GM18499 (cell line): ENCODE results near the gene SOCS7.
A peak's percentile ranks its signal among the peaks of the same experiment; 100 is the strongest.

Source experiments
- ATAC-seq: cut with Tn5 transposase; IDR thresholded peaks from one replicate; pipeline ENCODE4 v1.9.1; 2021; ENCODE audit warnings: moderate number of reproducible peaks; ENCODE audit not compliant: insufficient read depth, unreplicated experiment

Gene SOCS7

DNA sequence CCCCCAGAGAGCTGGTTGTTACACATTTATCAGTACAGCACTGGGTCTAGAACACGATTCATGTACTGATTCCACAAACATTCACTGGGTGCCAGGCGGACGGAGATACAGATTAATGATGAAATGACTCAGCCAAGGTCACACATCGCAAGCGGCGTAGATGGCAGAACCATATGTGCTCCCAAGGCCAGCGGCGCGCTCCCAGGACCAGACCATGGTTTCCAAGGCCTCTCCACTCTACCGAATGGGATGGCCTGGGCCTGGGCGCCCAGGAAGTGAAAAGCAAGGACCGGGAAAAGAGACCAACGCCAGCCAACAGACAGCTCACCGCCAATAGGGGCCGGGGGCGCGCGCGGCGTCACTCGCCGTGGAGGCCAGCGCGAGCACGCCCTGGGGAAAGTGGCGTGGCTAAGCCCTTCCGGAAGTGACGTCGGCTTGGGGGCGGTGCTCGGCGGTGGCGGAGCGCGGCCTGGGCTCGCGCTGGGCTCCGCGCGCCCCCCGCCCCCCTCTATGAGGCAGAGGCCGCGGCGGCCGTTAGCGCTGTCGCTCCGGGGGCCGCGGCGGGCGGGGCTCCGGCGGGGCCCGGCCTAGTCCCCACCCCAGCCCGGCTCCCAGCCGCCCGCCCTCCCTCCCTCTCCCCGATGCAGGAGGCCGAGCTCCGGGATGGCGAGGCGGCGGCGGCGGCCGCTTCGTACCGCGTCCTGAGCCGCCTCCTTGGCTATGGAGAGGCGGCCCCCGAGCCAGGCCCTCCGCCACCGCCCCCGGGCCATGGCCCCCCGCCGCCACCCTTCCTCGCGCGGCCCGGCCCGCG is at the start of gene SOCS7:
TSS of gene SOCS7 (plus strand) at position 433 of the 811 bp plus-strand sequence. CDS start at position 642, 209 bp downstream.
- ATAC-seq = peak; percentile 42

DNA sequence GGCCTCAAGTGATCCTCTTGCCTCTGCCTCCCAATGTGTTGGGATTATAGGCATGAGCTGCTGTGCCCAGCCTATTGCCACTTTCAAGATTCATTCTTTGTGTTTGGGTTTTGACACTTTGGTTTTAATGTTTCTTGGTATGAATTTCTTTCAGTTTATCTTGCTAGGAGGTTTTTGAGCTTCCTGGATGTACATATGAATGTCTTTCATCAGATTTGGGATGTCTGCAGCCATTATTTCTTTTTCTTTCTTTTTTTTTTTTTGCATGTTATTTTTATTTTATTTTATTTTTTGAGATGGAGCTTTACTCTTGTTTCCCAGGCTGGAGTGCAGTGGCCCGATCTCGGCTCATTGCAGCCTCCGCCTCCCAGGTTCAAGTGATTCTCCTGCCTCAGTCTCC is 36.1 kb upstream of the SOCS7 start:
- ATAC-seq = no peak

DNA sequence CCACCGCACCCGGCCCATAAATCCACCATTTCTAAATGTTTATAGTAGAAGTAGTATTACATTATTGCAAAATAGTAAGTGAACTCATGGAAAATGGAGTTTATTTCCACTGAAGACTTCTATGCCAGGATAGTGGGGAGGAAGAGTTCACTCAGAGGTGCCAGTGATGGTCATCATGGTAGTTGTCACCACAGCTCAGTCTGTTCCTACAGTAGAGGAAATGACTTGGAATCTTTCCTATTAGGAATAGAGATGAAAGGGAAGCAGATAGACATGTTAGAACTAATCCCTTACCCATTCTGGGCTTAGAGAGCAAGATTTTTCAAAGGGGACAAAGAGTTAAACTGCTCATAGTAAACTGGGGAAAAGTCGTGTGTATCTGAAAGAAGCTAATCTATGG is 34.6 kb upstream of the SOCS7 start:
- ATAC-seq = no peak

- no peak for ATAC-seq
Measured at GRCh38 chr17:38320482-38320881, 31.2 kb upstream of the SOCS7 start.

- ATAC-seq = no peak
Measured at GRCh38 chr17:38322156-38322779, 29.4 kb upstream of the SOCS7 start.

GRCh38 chr17:38322897-38323296 is 28.7 kb upstream of the SOCS7 start:
- no peak for ATAC-seq

GRCh38 chr17:38324141-38324697 is 27.4 kb upstream of the SOCS7 start:
- no peak for ATAC-seq

DNA sequence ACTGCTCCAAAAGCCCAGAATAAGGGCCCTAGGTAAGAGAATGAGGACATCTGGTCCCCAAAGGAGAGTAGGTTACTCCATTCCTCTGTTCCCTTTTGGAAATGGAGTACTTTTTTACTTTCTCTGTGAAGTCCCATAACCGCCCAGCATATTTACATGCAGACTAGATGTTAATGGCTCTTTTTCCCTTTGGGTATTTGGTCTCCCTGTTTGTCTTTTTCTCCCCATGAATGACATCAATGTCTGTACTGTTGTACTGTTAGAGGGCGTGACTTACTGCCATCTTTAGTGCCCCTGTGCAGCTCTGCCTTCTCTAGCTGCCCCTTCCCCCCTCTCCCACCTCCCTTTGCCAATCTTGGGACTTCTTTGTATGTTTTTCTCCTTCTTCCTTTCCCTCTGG is 26.9 kb upstream of the SOCS7 start:
- no peak for ATAC-seq

GRCh38 chr17:38325221-38325851 is 26.3 kb upstream of the SOCS7 start:
- no peak for ATAC-seq

DNA sequence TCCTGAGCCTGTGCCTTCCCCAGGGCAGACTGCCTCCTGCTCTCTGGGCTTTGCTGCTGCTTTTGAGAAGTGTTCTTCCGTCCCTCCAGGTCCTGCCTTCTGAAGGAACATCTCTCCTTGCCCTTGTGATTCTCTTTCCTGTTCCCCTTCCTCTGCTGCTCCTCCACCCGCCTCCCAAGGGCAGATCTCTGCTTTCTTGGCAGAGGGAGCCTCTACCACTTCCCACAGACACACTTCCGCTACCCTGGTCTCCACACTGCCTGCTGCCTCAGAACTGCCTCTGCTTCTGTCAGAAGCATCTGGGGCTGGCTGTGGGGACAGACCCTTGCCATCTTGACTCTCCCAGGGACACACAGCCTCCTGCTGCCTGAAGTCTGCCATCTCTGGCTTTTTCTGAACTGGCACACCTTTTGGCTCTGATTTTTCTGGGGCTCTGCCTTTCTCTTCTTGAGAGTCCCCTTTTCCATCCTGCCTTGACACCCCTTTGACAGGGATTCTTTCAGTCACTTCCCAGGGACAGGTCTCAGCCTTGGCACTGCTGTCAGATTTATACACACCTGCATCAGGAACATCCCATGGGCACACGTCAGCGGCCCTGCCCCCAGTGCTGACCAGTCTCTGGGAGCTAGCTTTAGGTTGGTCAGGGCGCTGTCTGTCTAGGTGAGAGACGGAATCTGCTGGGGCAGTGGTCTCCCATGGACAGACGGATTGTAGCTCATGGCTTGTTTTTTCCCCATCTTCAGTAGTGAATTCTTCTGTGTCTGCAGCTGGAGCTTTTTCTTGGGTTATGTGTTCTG is 24.4 kb upstream of the SOCS7 start:
- no peak for ATAC-seq

- ATAC-seq = no peak
Measured at GRCh38 chr17:38327936-38328335, 23.7 kb upstream of the SOCS7 start.

DNA sequence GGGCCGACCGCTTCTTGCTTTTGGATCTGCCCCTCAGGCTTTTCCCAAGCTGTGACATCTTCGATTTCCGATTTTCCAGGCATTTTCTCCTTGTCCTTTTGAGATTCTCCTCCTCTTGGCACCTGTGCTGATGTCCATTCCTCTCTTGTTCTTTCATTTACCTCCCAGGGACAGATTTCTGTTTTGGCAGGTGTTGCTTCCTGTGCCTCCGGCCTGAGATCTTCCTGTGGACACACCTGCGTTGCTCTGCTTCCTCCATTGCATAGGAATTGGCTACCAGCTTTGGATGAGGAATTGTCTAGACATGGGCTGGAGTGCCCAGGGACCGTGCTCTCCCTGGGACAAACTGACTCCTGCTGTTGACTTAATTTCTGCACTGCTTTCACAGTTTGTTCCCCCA is 23.0 kb upstream of the SOCS7 start:
- ATAC-seq = no peak

- ATAC-seq = no peak
Measured at GRCh38 chr17:38329284-38329683, 22.4 kb upstream of the SOCS7 start.

DNA sequence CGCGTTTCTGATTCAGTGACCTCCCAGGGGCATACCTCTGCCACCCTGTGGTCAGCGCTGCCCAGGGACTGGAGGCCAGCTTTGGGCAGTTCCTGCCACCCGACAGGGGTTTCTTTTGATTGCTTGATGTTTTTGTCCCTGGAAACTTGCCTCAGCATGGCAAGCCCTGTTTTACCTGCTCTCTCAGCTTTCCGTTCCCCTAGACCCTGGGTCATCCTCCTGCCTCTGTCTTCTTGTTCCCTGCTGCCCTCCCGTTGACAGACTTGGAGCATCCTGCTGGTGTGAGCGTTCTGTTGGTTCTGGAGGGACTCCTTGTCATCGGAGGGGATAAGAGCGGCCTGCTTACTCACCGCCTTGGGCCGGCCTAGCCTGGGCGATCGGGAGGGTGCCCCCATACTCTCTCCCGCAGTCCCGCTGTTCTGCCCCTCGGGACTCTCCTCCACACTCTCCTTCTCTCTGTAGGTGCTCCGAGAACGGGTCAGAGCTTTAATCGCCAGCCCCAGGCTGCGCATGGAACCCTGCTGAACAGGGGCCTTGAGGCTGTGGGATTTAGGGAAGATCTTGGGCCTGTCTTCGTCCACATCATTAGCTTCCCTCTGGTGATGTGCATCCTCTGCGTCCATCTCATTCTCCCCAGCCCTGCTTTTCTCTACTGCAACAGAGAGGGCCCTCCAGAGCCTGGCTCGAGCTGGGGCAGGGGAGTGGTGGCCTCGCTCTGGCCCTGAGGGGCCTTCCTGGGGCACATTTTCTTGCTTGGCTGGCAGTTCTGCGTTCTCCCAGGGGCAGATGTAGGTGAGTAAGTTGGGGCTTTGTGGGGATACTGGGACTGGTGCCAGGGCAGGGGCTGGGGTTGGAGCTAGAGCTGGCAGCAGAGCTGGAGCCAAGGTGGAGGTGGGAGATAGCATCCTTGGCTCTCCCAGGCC is 21.6 kb upstream of the SOCS7 start:
- no peak for ATAC-seq

GRCh38 chr17:38330941-38331411 is 20.7 kb upstream of the SOCS7 start:
- ATAC-seq = no peak

DNA sequence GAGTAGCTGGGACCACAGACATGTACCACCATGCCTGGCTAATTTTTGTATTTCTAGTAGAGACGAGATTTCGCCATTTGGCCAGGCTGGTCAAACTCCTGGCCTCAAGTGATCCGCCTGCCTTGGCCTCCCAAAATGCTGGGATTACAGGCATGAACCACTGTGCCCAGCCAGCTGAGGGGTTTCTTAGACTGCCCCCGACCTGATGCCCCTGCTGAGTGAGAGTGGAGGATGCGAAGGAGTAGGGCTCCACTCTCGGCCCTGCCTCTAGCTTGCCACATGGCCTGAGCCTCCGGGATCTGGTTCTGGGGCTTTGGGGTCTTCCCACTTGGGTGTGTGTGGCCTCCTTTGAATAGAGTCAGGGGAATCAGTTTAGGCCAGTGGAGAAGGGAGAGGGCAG is 18.9 kb upstream of the SOCS7 start:
- ATAC-seq = no peak

DNA sequence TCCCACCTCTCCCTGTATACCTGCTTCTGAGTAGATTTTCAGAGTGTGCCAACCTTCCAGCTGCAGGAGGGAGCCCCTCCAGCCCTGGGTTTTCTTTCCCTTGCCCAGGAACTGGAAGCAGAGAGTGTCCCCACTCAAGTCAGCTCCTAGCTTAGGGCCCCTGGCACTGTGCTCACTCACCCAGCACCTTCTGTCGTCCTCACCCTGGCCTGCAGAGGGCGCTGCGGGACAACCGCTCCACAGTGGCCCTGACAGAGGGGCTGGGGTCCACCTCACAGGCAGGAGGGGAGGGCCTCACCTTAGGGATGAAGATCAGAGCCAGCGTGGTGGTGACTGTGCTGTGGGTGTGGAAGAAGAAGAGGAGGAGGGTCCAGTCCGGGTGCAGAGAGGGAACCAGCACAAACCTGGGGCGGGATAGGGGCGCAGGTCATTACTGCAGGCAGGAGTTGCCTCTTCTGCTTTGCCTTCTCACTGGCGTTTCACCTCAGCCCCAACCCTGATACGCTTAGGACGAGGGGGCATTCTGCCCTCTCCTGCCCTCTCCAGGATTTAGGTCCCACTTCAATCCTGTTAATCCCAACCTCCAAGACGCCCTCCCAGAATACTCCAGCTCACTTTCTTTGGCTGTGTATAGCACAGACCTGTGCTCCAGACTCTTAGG is 17.9 kb upstream of the SOCS7 start:
- ATAC-seq = no peak

- no peak for ATAC-seq
Measured at GRCh38 chr17:38334480-38335364, 16.9 kb upstream of the SOCS7 start.
